Testis (tissue), 3 donors: Measurements from ENCODE around the gene MSRB1. TPM values are rescaled to one million over a fixed set of nuclear protein-coding genes. Genes with fewer than 3 reads are reported as not detected.
"Not testable (repeated sequence)": the region's sequence is repeated elsewhere in the genome, so short reads cannot be mapped to it uniquely, and the experiment has no call there.

Source experiments
- DNase-seq: peaks from one replicate; pipeline ENCODE4 v3.0.0-alpha.2; 2019
- H3K27ac ChIP-seq, 2 donors: fragments of 200-600 bp; sonication (generic); one replicate each; pipeline ENCODE4 v1.5.1; 2019
- H3K27me3 ChIP-seq: fragments of 200-600 bp; sonication (generic); one replicate; pipeline ENCODE4 v1.5.1; 2019
- H3K36me3 ChIP-seq: fragments of 200-600 bp; sonication (generic); one replicate; pipeline ENCODE4 v1.5.1; 2017; ENCODE audit warnings: low read depth; ENCODE audit errors: missing control alignments
- H3K4me1 ChIP-seq: fragments of 200-600 bp; sonication (generic); one replicate; pipeline ENCODE4 v1.5.1; 2019
- H3K4me3 ChIP-seq, 2 donors: fragments of 200-600 bp; sonication (generic); one replicate each; pipeline ENCODE4 v1.5.1; 2017 to 2019
- H3K9me3 ChIP-seq: fragments of 200-600 bp; sonication (generic); one replicate; pipeline ENCODE4 v1.5.1; 2017
- POLR2A ChIP-seq: fragments of 450-650 bp; IDR thresholded peaks from one replicate; pipeline ENCODE4 v1.6.1; 2017; ENCODE audit warnings: antibody characterized with exemption, mild to moderate bottlenecking, moderate library complexity
- WGBS, 2 donors: methylation state at CpG; one replicate each; pipeline ENCODE4 v1.1.5; 2018; 5-methylcytosine and 5-hydroxymethylcytosine counted together
- intact Hi-C: fragments of 100-400 bp; cut with DNase I; formaldehyde crosslinking; loops from one replicate; pipeline ENCODE4 v1.15.1; 2023; ENCODE audit warnings: low total_unique reads
- polyA plus RNA-seq: library from polyadenylated mRNA; stranded (reverse); fragments of 350-450 nt; fragmentation: Illumina TruSeq; extraction: RNeasy Lipid Tissue Mini Kit (QIAGEN cat#74804); gene quantifications from one replicate; pipeline ENCODE4 v1.2.3, GENCODE V29; 2014; ENCODE audit warnings: low read depth, low replicate concordance; ENCODE audit not compliant: insufficient read depth
- total RNA-seq, 2 donors: library from RNA; depleted of rRNA; stranded (reverse); fragments of >200 nt; gene quantifications; one replicate each; pipeline ENCODE4 v1.2.3, GENCODE V29; 2016
- TF ChIP-seq, protein P1 (sequence below), 3 experiments: fragments of 450-650 bp in 2 of 3; fragments of 200-600 bp in 1 of 3; sonication (generic) in 1 of 3; IDR thresholded peaks; one replicate each; pipeline ENCODE4 v1.5.1; 2016 to 2019; ENCODE audit warnings: antibody characterized with exemption in 3 of 3, mild to moderate bottlenecking in 2 of 3, moderate library complexity in 1 of 3

The MSRB1 gene
- total and polyA plus RNA-seq, 3 donors from 2014 or later, result 17.5 to 35.2 (median 19.8) TPM

DNA sequence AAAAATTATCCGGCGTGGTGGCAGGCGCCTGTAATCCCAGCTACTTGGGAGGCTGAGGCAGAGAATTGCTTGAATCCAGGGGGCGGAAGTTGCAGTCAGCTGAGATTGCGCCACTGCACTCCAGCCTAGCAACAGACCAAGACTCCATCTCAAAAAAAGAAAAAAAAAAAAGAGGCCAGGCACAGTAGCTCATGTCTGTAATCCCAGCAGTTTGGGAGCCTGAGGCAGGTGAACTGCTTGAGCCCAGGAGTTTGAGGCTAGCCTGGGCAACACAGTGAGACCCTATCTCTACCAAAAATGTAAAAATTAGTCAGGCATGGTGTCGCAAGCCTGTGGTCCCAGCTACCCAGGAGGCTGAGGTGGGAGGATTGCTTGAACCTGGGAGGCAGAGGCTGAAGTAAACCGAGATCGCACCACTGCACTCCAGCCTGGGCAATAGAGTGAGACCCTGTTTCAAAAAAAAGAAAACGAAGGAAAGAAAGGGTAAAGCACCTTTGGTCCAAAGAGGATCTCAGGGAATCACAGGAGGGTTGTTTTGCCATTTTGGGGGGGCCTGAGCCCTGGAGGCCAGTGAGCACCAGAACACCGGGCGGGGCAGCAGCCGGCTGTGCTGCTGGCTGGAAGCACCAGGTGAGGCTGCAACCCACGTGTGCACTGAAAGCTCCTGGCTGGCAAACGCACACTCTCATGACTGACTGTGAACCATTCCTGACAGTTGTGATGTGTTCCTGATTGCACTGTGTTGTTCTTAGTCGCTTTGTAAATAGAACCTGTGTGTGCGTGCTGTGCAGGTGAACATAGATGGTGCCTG, 43.2 kb downstream of the MSRB1 start:
- Histone ChIP-seq H3K9me3 (no peaks in the 10 kb centered on the region), H3K27ac (no peak overlapping the region), H3K36me3 (no peaks in the 10 kb centered on the region), H3K4me1 (peaks cover 11% of the 10 kb centered on the region), H3K4me3 (no peak overlapping the region), H3K27me3 (no peaks in the 10 kb centered on the region)
- WGBS, 2 donors, result 88 to 90% methylated on average over 16 of the region's 16 CpGs
- intact Hi-C loops, result no loop called here
- TF ChIP-seq, protein P1, sequence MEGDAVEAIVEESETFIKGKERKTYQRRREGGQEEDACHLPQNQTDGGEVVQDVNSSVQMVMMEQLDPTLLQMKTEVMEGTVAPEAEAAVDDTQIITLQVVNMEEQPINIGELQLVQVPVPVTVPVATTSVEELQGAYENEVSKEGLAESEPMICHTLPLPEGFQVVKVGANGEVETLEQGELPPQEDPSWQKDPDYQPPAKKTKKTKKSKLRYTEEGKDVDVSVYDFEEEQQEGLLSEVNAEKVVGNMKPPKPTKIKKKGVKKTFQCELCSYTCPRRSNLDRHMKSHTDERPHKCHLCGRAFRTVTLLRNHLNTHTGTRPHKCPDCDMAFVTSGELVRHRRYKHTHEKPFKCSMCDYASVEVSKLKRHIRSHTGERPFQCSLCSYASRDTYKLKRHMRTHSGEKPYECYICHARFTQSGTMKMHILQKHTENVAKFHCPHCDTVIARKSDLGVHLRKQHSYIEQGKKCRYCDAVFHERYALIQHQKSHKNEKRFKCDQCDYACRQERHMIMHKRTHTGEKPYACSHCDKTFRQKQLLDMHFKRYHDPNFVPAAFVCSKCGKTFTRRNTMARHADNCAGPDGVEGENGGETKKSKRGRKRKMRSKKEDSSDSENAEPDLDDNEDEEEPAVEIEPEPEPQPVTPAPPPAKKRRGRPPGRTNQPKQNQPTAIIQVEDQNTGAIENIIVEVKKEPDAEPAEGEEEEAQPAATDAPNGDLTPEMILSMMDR (IDR thresholded peaks at IDR 0.05), result no peak
- no peak for TF ChIP-seq POLR2A
- DNase-seq, result no peak

DNA sequence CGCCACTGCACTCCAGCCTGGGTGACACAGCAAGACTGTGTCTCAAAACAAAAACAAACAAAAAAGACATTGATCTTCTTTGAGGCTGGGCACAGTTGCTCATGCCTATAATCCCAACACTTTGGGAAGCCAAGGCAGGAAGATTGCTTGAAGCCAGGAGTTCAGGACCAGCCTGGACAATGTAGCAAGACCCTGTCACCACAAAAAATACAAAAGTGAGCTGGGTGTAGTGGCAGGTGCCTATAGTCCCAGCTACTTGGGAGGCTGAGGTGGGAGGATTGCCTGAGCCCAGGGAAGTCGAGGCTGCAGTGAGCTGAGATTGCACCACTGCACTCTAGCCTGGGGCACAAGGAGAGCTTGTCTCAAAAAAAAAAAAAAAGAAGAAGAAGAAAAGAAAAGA, 45.3 kb downstream of the MSRB1 start:
- H3K4me3 ChIP-seq, intact Hi-C loops, H3K9me3 ChIP-seq, H3K4me1 ChIP-seq, H3K27ac ChIP-seq, H3K27me3 ChIP-seq, DNase-seq, H3K36me3 ChIP-seq: not testable (repeated sequence)
- WGBS, 2 donors, result 79 to 86% methylated on average over 2 of the region's 2 CpGs

DNA sequence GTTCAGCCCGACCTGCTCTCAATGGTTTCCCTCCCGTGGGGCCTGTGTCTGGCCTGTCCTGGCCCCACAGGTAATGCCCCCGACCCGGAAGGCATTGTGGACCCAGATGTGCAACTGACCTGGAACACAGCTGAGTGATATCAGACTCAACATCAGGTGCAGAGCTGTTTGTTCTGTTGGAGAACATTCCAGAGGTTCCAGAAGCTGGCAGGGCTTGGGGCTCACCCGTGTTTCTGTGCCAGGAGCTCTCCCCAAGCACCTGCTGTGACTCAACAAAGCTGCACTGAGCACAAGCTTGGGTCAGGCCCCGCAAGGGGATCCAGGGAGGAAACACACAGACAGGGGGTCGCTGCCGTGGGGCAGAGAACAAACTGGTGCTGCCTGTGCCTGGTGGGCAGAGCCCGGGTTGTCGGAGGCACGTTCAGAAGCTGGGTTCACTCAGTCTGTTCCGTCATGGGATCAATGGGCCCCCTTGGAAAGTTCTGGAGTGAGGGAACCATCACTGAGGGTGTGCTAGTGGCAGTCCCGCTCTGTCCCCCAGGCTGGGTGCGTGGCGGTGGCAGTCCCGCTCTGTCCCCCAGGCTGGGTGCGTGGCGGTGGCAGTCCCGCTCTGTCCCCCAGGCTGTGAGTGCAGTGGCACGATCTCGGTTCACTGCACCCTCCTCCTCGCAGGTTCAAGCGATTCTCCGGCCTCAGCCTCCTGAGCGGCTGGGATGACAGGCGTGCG, 46.9 kb downstream of the MSRB1 start:
- no peak for DNase-seq
- Histone ChIP-seq H3K27ac (no peak overlapping the region), H3K4me1 (no peaks in the 10 kb centered on the region), H3K4me3 (no peak overlapping the region), H3K36me3 (no peaks in the 10 kb centered on the region), H3K27me3 (no peaks in the 10 kb centered on the region), H3K9me3 (no peaks in the 10 kb centered on the region)
- 83 to 85% methylated on average over 17 to 27 of the region's 27 CpGs for WGBS, 2 donors
- TF ChIP-seq, protein P1 (IDR thresholded peaks at IDR 0.05), result no peak
- TF ChIP-seq POLR2A, result no peak
- intact Hi-C loops, result no loop called here

DNA sequence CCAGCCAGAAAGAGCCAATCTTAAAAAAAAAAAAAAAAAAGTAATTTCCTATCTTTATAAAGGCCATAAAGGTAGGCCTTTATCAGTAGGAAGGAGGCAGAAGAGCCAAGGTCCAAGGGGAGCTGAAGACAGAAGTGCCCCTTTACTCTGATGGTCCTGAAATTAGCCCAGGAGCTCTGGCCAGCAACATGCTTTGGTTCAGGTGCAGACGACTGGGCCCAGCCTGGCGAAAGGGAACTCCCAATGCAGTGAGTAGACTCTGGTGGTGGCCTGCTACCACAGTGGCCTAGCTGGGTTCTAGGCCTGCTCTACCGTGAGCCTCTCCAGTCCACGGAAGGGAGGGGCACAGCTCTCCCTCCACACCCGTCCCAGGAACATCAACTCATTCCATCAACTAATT, 47.9 kb downstream of the MSRB1 start:
- Histone ChIP-seq H3K9me3 (no peaks in the 10 kb centered on the region), H3K4me1 (no peaks in the 10 kb centered on the region), H3K27ac (no peak overlapping the region), H3K4me3 (no peak overlapping the region), H3K36me3 (no peaks in the 10 kb centered on the region), H3K27me3 (no peaks in the 10 kb centered on the region)
- intact Hi-C loops, result no loop called here
- TF ChIP-seq, protein P1 (IDR thresholded peaks at IDR 0.05), result no peak
- TF ChIP-seq POLR2A, result no peak
- 90 to 93% methylated on average over 2 to 5 of the region's 5 CpGs for WGBS, 2 donors
- DNase-seq, result no peak

DNA sequence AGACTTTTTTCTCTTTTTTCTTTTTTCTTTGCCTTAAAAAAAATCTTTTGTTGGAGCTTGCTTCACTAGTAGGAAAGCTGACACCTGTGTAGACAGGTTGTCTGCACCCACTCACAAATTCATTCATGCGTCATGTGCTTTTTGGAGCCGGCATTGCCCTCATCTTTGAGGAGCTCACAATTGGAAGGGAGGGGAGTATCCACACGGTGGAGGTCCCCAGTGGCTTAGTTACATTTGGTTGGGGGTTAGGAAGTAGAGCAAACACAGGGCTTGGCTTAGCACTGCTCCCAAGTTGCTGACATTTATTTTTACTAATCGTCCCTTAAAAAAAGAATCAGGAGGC, 52.3 kb downstream of the MSRB1 start:
- Histone ChIP-seq H3K9me3 (no peaks in the 10 kb centered on the region), H3K27ac (no peak overlapping the region), H3K36me3 (no peaks in the 10 kb centered on the region), H3K4me3 (no peak overlapping the region), H3K27me3 (no peaks in the 10 kb centered on the region), H3K4me1 (no peaks in the 10 kb centered on the region)
- intact Hi-C loops, result no loop called here
- TF ChIP-seq, protein P1 (IDR thresholded peaks at IDR 0.05), result no peak
- no peak for TF ChIP-seq POLR2A
- 43 to 52% methylated on average over 4 of the region's 4 CpGs for WGBS, 2 donors
- DNase-seq, result no peak
